GM23338 (cell line): ENCODE measurements around the gene DHX30. TPM values are rescaled to one million over a fixed set of nuclear protein-coding genes. Genes with fewer than 3 reads are reported as not detected.

Experiments
- ATAC-seq: fragments of 200-7000 bp; cut with Tn5 transposase; 3 replicates; pipeline ENCODE4 v1.9.1; 2020
- DNase-seq: peaks from one replicate; pipeline ENCODE4 v3.0.0-alpha.2; 2015; ENCODE audit warnings: low spot score
- H2AFZ ChIP-seq: fragments of 200-600 bp; sonication (generic); 2 replicates; pipeline ENCODE4 v1.8.0; 2016; ENCODE audit warnings: antibody characterized with exemption, mild to moderate bottlenecking, moderate library complexity
- H3F3A ChIP-seq: fragments of 200-600 bp; sonication (generic); replicated peaks from 2 replicates; pipeline ENCODE4 v1.8.0; 2017; ENCODE audit warnings: antibody characterized with exemption, mixed run types, low read depth
- H3K27ac ChIP-seq: fragments of 200-600 bp; sonication (generic); 2 replicates; pipeline ENCODE4 v1.6.1; 2016; ENCODE audit warnings: low read depth
- H3K27me3 ChIP-seq: fragments of 200-600 bp; sonication (generic); 2 replicates; pipeline ENCODE4 v1.8.0; 2016; ENCODE audit warnings: mild to moderate bottlenecking, mixed run types, moderate library complexity; ENCODE audit not compliant: insufficient read depth
- H3K36me3 ChIP-seq: fragments of 200-600 bp; sonication (generic); 2 replicates; pipeline ENCODE4 v1.8.0; 2016; ENCODE audit warnings: mild to moderate bottlenecking; ENCODE audit not compliant: insufficient read depth
- H3K4me1 ChIP-seq: fragments of 200-600 bp; sonication (generic); 2 replicates; pipeline ENCODE4 v1.8.0; 2016; ENCODE audit warnings: mild to moderate bottlenecking, moderate library complexity; ENCODE audit not compliant: insufficient read depth
- H3K4me2 ChIP-seq: fragments of 200-600 bp; sonication (generic); 2 replicates; pipeline ENCODE4 v1.7.1; 2017; ENCODE audit warnings: mixed run types
- H3K4me3 ChIP-seq: fragments of 200-600 bp; sonication (generic); 2 replicates; pipeline ENCODE4 v1.6.1; 2016; ENCODE audit warnings: mixed run types
- H3K79me2 ChIP-seq: fragments of 200-600 bp; sonication (generic); replicated peaks from 2 replicates; pipeline ENCODE4 v1.8.0; 2017; ENCODE audit warnings: mild to moderate bottlenecking; ENCODE audit not compliant: insufficient read depth
- H3K9me2 ChIP-seq: fragments of 200-600 bp; sonication (generic); 2 replicates; pipeline ENCODE4 v1.8.0; 2017; ENCODE audit not compliant: insufficient read depth
- H4K20me1 ChIP-seq: fragments of 200-600 bp; sonication (generic); replicated peaks from 2 replicates; pipeline ENCODE4 v1.8.0; 2017; ENCODE audit warnings: mild to moderate bottlenecking; ENCODE audit not compliant: insufficient read depth
- H3K27ac Mint-ChIP-seq: 2 replicates; pipeline ENCODE4 v1.8.0; 2020; ENCODE audit warnings: inconsistent platforms, mild to moderate bottlenecking, moderate library complexity, mixed read lengths
- H3K27me3 Mint-ChIP-seq: 3 replicates; pipeline ENCODE4 v1.8.0; 2022; ENCODE audit warnings: low read depth, mild to moderate bottlenecking, moderate library complexity, mixed read lengths, inconsistent platforms; ENCODE audit not compliant: insufficient read depth, poor library complexity
- H3K36me3 Mint-ChIP-seq: 3 replicates; pipeline ENCODE4 v1.8.0; 2021; ENCODE audit warnings: low read depth, mild to moderate bottlenecking, inconsistent platforms, moderate library complexity, mixed read lengths
- H3K4me1 Mint-ChIP-seq: 3 replicates; pipeline ENCODE4 v1.8.0; 2020; ENCODE audit warnings: mild to moderate bottlenecking, inconsistent platforms, mixed read lengths
- H3K4me3 Mint-ChIP-seq: 3 replicates; pipeline ENCODE4 v1.8.0; 2021; ENCODE audit warnings: moderate library complexity, mild to moderate bottlenecking, inconsistent platforms, mixed read lengths
- H3K9me3 Mint-ChIP-seq: 3 replicates; pipeline ENCODE4 v1.8.0; 2020; ENCODE audit warnings: moderate library complexity, mild to moderate bottlenecking, inconsistent platforms, mixed read lengths
- CREB1 ChIP-seq: fragments of 250-450 bp; sonication (Bioruptor Pico); IDR thresholded peaks from 2 replicates; pipeline ENCODE4 v1.5.0; 2020; ENCODE audit warnings: low read depth, mild to moderate bottlenecking, moderate library complexity
- EZH2 ChIP-seq: fragments of 200-600 bp; sonication (generic); IDR thresholded peaks from one replicate; pipeline ENCODE4 v1.8.0; 2017; ENCODE audit warnings: antibody characterized with exemption, mild to moderate bottlenecking, low read depth; ENCODE audit not compliant: unreplicated experiment
- EZH2phosphoT487 ChIP-seq: fragments of 200-600 bp; sonication (generic); IDR thresholded peaks from one replicate; pipeline ENCODE4 v1.8.1; 2018; ENCODE audit warnings: antibody characterized with exemption; ENCODE audit not compliant: unreplicated experiment
- JUNB ChIP-seq: IDR thresholded peaks from one replicate; pipeline ENCODE4 v1.6.1; 2016; ENCODE audit warnings: antibody characterized with exemption; ENCODE audit not compliant: unreplicated experiment
- NANOG ChIP-seq: IDR thresholded peaks from 2 replicates; pipeline ENCODE4 v1.6.1; 2016; ENCODE audit warnings: antibody characterized with exemption, borderline replicate concordance
- POLR2AphosphoS5 ChIP-seq: IDR thresholded peaks from 2 replicates; pipeline ENCODE4 v1.6.1; 2016; ENCODE audit warnings: antibody characterized with exemption, low read depth
- STAT1 ChIP-seq: IDR thresholded peaks from one replicate; pipeline ENCODE4 v1.6.1; 2016; ENCODE audit warnings: antibody characterized with exemption; ENCODE audit not compliant: unreplicated experiment
- ZNF114 ChIP-seq: fragments of 250-450 bp; sonication (Bioruptor Pico); IDR thresholded peaks from 2 replicates; pipeline ENCODE4 v1.5.0; 2020; ENCODE audit warnings: mild to moderate bottlenecking, moderate library complexity
- ZNF331 ChIP-seq: fragments of 250-450 bp; sonication (Bioruptor Pico); IDR thresholded peaks from 2 replicates; pipeline ENCODE4 v1.5.0; 2020; ENCODE audit warnings: low read depth, mild to moderate bottlenecking, moderate library complexity
- polyA plus RNA-seq: library from polyadenylated mRNA; unstranded; fragments of >200 nt; fragmentation: Nextera tagmentation; extraction: Ambion mirVana; gene quantifications from 2 replicates; pipeline ENCODE4 v1.2.1, GENCODE V29; 2016
- total RNA-seq: library from RNA; depleted of rRNA; stranded (reverse); fragments of >200 nt; shearing (Covaris generic); gene quantifications from 2 replicates; pipeline ENCODE4 v1.2.3, GENCODE V29; 2014
- TF ChIP-seq, protein P1 (sequence below): fragments of 250-450 bp; sonication (Bioruptor Pico); IDR thresholded peaks from 2 replicates; pipeline ENCODE4 v1.5.0; 2020; ENCODE audit warnings: mild to moderate bottlenecking, moderate library complexity
- TF ChIP-seq, protein P2 (sequence below), 2 experiments: fragments of 200-600 bp in 1 of 2; sonication (generic) in 1 of 2; conservative IDR thresholded peaks; 2 replicates each; pipeline versions ENCODE4 v1.5.1 to v1.6.1; 2016 to 2017; ENCODE audit warnings: antibody characterized with exemption in 2 of 2, low read depth in 2 of 2, mild to moderate bottlenecking in 2 of 2, moderate library complexity in 1 of 2
- TF ChIP-seq, protein P3 (sequence below): IDR thresholded peaks from 2 replicates; pipeline ENCODE4 v1.6.1; 2016; ENCODE audit warnings: antibody characterized with exemption
- TF ChIP-seq, protein P4 (sequence below): IDR thresholded peaks from one replicate; pipeline ENCODE4 v1.6.1; 2018; ENCODE audit warnings: antibody characterized with exemption; ENCODE audit not compliant: unreplicated experiment

DHX30 gene
- total and polyA plus RNA-seq, 2 experiments from 2014 or later, result 47.5 to 125 TPM

DNA sequence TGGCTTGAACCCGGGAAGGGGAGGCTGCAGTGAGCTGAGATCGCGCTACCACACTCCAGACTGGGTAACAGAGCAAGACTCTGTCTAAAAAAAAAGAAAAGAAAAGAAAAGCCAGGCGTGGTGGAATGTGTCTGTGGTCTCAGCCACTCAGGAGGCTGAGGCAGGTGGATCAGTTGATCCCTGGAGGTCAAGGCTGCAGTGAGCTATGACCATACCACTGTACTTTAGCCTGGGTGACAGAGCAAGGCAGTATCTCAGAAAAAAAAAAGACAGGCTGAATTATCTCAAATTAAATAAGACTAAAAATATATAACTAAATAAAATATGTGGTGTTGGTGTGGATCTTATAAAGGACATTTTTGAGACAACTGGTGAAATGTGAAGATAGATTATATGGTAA, 41.9 kb upstream of the DHX30 start:
- no peak overlapping the region for H2AFZ ChIP-seq
- peaks cover 100% of the 10 kb centered on the region for H3K79me2 ChIP-seq
- no peaks in the 10 kb centered on the region for H3K27me3 ChIP-seq
- H3K9me3 Mint-ChIP-seq, result no peaks in the 10 kb centered on the region
- TF ChIP-seq EZH2 (no peak), ZNF114 (CRISPR knock-in tag) (no peak), POLR2AphosphoS5 (no peak), JUNB (no peak), EZH2phosphoT487 (no peak), STAT1 (no peak), ZNF331 (CRISPR knock-in tag) (no peak), NANOG (no peak), CREB1 (CRISPR knock-in tag) (no peak)
- TF ChIP-seq, protein P1, sequence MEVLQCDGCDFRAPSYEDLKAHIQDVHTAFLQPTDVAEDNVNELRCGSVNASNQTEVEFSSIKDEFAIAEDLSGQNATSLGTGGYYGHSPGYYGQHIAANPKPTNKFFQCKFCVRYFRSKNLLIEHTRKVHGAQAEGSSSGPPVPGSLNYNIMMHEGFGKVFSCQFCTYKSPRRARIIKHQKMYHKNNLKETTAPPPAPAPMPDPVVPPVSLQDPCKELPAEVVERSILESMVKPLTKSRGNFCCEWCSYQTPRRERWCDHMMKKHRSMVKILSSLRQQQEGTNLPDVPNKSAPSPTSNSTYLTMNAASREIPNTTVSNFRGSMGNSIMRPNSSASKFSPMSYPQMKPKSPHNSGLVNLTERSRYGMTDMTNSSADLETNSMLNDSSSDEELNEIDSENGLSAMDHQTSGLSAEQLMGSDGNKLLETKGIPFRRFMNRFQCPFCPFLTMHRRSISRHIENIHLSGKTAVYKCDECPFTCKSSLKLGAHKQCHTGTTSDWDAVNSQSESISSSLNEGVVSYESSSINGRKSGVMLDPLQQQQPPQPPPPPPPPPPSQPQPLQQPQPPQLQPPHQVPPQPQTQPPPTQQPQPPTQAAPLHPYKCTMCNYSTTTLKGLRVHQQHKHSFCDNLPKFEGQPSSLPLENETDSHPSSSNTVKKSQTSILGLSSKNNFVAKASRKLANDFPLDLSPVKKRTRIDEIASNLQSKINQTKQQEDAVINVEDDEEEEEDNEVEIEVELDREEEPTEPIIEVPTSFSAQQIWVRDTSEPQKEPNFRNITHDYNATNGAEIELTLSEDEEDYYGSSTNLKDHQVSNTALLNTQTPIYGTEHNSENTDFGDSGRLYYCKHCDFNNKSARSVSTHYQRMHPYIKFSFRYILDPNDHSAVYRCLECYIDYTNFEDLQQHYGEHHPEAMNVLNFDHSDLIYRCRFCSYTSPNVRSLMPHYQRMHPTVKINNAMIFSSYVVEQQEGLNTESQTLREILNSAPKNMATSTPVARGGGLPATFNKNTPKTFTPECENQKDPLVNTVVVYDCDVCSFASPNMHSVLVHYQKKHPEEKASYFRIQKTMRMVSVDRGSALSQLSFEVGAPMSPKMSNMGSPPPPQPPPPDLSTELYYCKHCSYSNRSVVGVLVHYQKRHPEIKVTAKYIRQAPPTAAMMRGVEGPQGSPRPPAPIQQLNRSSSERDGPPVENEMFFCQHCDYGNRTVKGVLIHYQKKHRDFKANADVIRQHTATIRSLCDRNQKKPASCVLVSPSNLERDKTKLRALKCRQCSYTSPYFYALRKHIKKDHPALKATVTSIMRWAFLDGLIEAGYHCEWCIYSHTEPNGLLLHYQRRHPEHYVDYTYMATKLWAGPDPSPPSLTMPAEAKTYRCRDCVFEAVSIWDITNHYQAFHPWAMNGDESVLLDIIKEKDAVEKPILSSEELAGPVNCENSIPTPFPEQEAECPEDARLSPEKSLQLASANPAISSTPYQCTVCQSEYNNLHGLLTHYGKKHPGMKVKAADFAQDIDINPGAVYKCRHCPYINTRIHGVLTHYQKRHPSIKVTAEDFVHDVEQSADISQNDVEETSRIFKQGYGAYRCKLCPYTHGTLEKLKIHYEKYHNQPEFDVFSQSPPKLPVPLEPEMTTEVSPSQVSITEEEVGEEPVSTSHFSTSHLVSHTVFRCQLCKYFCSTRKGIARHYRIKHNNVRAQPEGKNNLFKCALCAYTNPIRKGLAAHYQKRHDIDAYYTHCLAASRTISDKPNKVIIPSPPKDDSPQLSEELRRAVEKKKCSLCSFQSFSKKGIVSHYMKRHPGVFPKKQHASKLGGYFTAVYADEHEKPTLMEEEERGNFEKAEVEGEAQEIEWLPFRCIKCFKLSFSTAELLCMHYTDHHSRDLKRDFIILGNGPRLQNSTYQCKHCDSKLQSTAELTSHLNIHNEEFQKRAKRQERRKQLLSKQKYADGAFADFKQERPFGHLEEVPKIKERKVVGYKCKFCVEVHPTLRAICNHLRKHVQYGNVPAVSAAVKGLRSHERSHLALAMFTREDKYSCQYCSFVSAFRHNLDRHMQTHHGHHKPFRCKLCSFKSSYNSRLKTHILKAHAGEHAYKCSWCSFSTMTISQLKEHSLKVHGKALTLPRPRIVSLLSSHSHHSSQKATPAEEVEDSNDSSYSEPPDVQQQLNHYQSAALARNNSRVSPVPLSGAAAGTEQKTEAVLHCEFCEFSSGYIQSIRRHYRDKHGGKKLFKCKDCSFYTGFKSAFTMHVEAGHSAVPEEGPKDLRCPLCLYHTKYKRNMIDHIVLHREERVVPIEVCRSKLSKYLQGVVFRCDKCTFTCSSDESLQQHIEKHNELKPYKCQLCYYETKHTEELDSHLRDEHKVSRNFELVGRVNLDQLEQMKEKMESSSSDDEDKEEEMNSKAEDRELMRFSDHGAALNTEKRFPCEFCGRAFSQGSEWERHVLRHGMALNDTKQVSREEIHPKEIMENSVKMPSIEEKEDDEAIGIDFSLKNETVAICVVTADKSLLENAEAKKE (CRISPR knock-in tag), result no peak
- TF ChIP-seq, protein P2, sequence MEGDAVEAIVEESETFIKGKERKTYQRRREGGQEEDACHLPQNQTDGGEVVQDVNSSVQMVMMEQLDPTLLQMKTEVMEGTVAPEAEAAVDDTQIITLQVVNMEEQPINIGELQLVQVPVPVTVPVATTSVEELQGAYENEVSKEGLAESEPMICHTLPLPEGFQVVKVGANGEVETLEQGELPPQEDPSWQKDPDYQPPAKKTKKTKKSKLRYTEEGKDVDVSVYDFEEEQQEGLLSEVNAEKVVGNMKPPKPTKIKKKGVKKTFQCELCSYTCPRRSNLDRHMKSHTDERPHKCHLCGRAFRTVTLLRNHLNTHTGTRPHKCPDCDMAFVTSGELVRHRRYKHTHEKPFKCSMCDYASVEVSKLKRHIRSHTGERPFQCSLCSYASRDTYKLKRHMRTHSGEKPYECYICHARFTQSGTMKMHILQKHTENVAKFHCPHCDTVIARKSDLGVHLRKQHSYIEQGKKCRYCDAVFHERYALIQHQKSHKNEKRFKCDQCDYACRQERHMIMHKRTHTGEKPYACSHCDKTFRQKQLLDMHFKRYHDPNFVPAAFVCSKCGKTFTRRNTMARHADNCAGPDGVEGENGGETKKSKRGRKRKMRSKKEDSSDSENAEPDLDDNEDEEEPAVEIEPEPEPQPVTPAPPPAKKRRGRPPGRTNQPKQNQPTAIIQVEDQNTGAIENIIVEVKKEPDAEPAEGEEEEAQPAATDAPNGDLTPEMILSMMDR (conservative IDR thresholded peaks at IDR 0.05; ENCODE audit: low read depth in 2 of 2), result no peak
- TF ChIP-seq, protein P3, sequence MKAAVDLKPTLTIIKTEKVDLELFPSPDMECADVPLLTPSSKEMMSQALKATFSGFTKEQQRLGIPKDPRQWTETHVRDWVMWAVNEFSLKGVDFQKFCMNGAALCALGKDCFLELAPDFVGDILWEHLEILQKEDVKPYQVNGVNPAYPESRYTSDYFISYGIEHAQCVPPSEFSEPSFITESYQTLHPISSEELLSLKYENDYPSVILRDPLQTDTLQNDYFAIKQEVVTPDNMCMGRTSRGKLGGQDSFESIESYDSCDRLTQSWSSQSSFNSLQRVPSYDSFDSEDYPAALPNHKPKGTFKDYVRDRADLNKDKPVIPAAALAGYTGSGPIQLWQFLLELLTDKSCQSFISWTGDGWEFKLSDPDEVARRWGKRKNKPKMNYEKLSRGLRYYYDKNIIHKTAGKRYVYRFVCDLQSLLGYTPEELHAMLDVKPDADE, result no peak
- TF ChIP-seq, protein P4, sequence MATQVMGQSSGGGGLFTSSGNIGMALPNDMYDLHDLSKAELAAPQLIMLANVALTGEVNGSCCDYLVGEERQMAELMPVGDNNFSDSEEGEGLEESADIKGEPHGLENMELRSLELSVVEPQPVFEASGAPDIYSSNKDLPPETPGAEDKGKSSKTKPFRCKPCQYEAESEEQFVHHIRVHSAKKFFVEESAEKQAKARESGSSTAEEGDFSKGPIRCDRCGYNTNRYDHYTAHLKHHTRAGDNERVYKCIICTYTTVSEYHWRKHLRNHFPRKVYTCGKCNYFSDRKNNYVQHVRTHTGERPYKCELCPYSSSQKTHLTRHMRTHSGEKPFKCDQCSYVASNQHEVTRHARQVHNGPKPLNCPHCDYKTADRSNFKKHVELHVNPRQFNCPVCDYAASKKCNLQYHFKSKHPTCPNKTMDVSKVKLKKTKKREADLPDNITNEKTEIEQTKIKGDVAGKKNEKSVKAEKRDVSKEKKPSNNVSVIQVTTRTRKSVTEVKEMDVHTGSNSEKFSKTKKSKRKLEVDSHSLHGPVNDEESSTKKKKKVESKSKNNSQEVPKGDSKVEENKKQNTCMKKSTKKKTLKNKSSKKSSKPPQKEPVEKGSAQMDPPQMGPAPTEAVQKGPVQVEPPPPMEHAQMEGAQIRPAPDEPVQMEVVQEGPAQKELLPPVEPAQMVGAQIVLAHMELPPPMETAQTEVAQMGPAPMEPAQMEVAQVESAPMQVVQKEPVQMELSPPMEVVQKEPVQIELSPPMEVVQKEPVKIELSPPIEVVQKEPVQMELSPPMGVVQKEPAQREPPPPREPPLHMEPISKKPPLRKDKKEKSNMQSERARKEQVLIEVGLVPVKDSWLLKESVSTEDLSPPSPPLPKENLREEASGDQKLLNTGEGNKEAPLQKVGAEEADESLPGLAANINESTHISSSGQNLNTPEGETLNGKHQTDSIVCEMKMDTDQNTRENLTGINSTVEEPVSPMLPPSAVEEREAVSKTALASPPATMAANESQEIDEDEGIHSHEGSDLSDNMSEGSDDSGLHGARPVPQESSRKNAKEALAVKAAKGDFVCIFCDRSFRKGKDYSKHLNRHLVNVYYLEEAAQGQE, result no peak
- peaks cover 22% of the 10 kb centered on the region for H3K36me3 ChIP-seq
- H3K4me3 ChIP-seq, result no peak overlapping the region
- H3F3A ChIP-seq, result peaks cover 17% of the 10 kb centered on the region
- H3K27ac Mint-ChIP-seq, result no peak overlapping the region
- H3K36me3 Mint-ChIP-seq, result peaks cover 57% of the 10 kb centered on the region; the same call in 2 of the 3 replicates
- H3K4me1 ChIP-seq, result no peaks in the 10 kb centered on the region
- H3K27me3 Mint-ChIP-seq, result peaks cover 3% of the 10 kb centered on the region
- H3K27ac ChIP-seq, result peak overlapping the region; percentile 84; the same call in 1 of the 2 replicates
- H4K20me1 ChIP-seq, result peaks cover 72% of the 10 kb centered on the region
- no peak for ATAC-seq
- no peak for DNase-seq
- no peak overlapping the region for H3K4me2 ChIP-seq
- H3K4me3 Mint-ChIP-seq, result no peak overlapping the region
- H3K9me2 ChIP-seq, result no peaks in the 10 kb centered on the region
- H3K4me1 Mint-ChIP-seq, result no peaks in the 10 kb centered on the region
